Measurements from ENCODE around the gene PHACTR3. TPM values are rescaled to one million over a fixed set of nuclear protein-coding genes. Genes with fewer than 3 reads are reported as not detected.

The PHACTR3 gene
- total and polyA plus RNA-seq, 2 donors = 2.9 to 35.8 TPM

DNA sequence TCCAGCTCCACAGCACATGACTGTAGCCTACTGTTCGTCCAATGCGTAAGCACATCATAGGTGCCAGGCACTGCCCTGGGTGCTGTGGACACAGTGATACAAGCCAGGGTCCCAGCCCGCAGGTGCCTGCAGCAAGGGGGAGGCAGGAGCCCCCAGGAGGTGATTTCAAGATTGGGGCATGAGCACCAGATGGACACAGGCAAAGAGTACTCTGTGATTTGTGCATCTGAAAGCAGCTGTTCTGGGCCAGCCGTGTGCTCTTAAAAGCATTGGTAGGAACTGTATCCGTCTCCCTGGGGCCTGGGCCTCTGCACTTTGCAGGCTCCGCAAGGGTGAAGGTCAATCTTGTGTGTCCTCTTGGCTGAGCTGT lies 179.3 kb downstream of the PHACTR3 start:
- DNase-seq (ENCODE audit: low read depth in 6 of 9, low spot score in 9 of 9) = no peak
- H3K9me3 ChIP-seq (ENCODE audit: control insufficient read depth in 2 of 2, insufficient read depth in 1 of 2, low read length in 1 of 2) = no peaks in the 10 kb centered on the region
- no peaks in the 10 kb centered on the region for H3K27me3 ChIP-seq (ENCODE audit: control insufficient read depth in 2 of 2, insufficient read depth in 1 of 2, low read length in 1 of 2)
- no peak overlapping the region for H3K27ac ChIP-seq (ENCODE audit: low read depth in 1 of 2, low read length in 1 of 2)
- H3K4me1 ChIP-seq (ENCODE audit: control insufficient read depth in 2 of 2, insufficient read depth in 2 of 2, low read length in 2 of 2) = no peaks in the 10 kb centered on the region
- H3K4me3 ChIP-seq (ENCODE audit: low read length in 2 of 2) = no peak overlapping the region
- WGBS = 91% methylated on average over 6 of the region's 6 CpGs
- H3K36me3 ChIP-seq (ENCODE audit: control insufficient read depth in 2 of 2, insufficient read depth in 2 of 2, low read length in 1 of 2) = no peaks in the 10 kb centered on the region

DNA sequence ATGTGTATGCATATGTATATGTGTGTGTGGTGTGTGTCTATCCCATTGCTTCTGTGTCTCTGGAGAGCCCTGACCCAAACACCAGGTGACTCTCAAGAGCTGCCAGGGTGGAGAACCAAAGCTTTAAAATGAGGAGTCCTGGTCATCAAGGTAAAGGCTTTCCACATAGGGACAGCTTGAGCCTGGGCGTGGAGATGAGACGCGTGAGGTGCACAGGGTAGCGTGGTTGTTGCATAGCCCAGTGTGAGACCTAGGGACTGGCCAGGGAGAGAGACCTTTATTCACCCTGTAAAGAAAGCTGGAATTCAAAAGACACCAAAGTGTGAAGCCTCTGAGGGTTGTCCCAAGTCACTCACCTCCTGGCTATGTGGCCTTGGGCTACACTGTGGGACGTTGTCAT lies 180.0 kb downstream of the PHACTR3 start:
- Histone ChIP-seq H3K4me1 (ENCODE audit: control insufficient read depth in 2 of 2, insufficient read depth in 2 of 2, low read length in 2 of 2) (no peaks in the 10 kb centered on the region), H3K36me3 (ENCODE audit: control insufficient read depth in 2 of 2, insufficient read depth in 2 of 2, low read length in 1 of 2) (no peaks in the 10 kb centered on the region), H3K9me3 (ENCODE audit: control insufficient read depth in 2 of 2, insufficient read depth in 1 of 2, low read length in 1 of 2) (no peaks in the 10 kb centered on the region), H3K27me3 (ENCODE audit: control insufficient read depth in 2 of 2, insufficient read depth in 1 of 2, low read length in 1 of 2) (no peaks in the 10 kb centered on the region), H3K4me3 (ENCODE audit: low read length in 2 of 2) (no peak overlapping the region), H3K27ac (ENCODE audit: low read depth in 1 of 2, low read length in 1 of 2) (no peak overlapping the region)
- WGBS = 93% methylated on average over 5 of the region's 5 CpGs
- no peak for DNase-seq (ENCODE audit: low read depth in 6 of 9, low spot score in 9 of 9)

DNA sequence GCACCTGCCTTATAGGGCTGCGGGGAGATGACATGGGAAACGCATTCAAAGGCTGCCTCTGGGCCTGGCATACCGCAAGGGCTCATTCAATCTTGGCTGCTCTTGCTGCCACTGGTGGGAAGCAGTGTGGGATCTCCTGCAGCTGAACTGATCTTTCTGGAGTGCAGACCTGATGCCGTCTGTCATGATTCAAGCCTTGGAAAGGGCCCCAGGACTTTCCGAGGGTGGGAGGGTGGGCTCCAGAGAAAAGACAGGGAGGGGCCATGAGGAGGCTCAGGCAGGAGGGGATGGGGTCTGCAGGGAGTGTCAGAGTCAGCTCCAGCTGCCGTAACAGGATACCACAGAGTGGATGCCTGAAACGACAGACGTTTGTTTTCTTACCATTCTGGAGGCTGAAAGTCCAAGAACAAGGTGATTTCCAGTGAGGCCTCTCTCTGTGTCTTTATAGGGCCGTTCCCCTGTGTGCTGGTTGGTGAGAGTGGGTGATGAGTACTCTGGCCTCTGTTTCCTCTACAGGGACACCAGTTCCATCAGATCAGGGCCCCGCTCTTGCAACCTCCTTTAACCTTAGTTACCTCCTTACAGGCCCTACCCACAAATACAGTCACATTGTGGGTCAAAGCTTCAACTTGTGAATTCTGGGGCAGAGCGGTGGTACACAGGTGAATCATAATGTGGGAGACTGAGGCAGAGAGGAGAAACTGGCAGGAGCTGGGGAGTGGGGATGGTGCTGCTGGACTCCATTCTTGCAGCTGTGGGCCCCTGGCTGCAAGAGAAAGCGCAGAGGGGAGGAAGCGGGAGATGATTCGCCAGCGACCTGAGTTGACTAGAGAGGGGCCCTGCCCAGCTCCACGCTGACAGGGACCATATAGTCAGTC lies 180.7 kb downstream of the PHACTR3 start:
- no peak overlapping the region for H3K4me3 ChIP-seq (ENCODE audit: low read length in 2 of 2)
- no peaks in the 10 kb centered on the region for H3K9me3 ChIP-seq (ENCODE audit: control insufficient read depth in 2 of 2, insufficient read depth in 1 of 2, low read length in 1 of 2)
- no peaks in the 10 kb centered on the region for H3K36me3 ChIP-seq (ENCODE audit: control insufficient read depth in 2 of 2, insufficient read depth in 2 of 2, low read length in 1 of 2)
- WGBS = 78% methylated on average over 16 of the region's 16 CpGs
- DNase-seq (ENCODE audit: low read depth in 6 of 9, low spot score in 9 of 9) = peak in 1 of 9 donors; percentile 5
- no peaks in the 10 kb centered on the region for H3K4me1 ChIP-seq (ENCODE audit: control insufficient read depth in 2 of 2, insufficient read depth in 2 of 2, low read length in 2 of 2)
- H3K27ac ChIP-seq (ENCODE audit: low read depth in 1 of 2, low read length in 1 of 2) = peak overlapping the region in 1 of 2 donors; percentile 51
- no peaks in the 10 kb centered on the region for H3K27me3 ChIP-seq (ENCODE audit: control insufficient read depth in 2 of 2, insufficient read depth in 1 of 2, low read length in 1 of 2)

DNA sequence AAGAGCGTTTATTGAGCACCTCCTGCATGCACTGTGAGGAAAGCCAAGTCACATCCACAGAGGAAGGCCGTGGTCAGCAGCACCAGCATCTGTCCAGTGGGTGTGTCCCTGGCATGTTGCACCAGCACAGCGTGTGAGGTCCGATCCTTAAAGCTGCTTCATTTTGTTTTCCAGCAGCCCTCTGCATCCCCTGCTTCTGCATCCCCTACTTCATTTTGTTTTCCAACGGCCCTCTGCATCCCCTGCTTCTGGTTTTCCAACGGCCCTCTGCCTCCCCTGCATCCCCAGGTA lies 181.3 kb downstream of the PHACTR3 start:
- Histone ChIP-seq H3K4me3 (ENCODE audit: low read length in 2 of 2) (no peak overlapping the region), H3K4me1 (ENCODE audit: control insufficient read depth in 2 of 2, insufficient read depth in 2 of 2, low read length in 2 of 2) (no peaks in the 10 kb centered on the region), H3K9me3 (ENCODE audit: control insufficient read depth in 2 of 2, insufficient read depth in 1 of 2, low read length in 1 of 2) (no peaks in the 10 kb centered on the region), H3K27ac (ENCODE audit: low read depth in 1 of 2, low read length in 1 of 2) (no peak overlapping the region), H3K27me3 (ENCODE audit: control insufficient read depth in 2 of 2, insufficient read depth in 1 of 2, low read length in 1 of 2) (no peaks in the 10 kb centered on the region), H3K36me3 (ENCODE audit: control insufficient read depth in 2 of 2, insufficient read depth in 2 of 2, low read length in 1 of 2) (no peaks in the 10 kb centered on the region)
- no peak for DNase-seq (ENCODE audit: low read depth in 6 of 9, low spot score in 9 of 9)
- 72% methylated on average over 6 of the region's 6 CpGs for WGBS

DNA sequence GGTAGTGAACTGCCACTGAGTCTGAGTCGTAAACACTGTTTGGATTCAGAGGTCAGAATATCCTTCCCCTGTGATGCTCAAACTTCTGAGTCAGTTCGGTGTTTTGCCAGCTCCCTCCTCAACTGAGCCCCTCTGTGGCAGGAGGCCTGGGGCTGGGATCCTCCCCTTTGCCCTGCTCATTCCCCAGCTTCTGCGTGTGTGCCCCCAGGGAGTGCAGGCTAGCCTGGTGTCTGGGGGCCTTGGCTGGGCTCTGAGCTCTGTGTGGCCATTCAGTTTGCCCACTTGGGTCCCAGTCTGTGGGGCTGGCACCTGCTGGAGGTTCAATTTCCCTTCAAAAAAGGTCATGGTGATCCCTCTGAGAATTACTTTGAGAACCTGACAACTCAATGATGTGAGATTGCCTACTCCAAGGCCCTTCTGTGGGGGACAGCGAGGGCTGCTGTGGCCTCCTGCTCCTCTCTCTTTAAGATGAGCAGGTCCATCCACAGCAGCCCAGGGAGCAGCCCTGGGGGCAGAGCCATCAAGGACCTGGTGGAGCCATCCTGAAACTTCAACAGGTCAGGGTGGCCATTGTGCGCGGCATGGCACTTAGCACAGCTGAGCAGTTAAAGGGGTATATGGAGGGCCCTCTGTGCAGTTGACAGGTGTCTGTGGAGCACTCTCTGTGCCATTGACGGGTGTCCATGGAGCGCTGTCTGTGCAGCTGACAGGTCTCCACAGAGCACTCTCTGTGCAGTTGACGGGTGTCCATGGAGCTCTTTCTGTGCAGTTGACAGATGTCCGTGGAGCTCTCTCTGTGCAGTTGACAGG lies 181.9 kb downstream of the PHACTR3 start:
- WGBS = 91% methylated on average over 10 of the region's 10 CpGs
- no peak overlapping the region for H3K27ac ChIP-seq (ENCODE audit: low read depth in 1 of 2, low read length in 1 of 2)
- no peaks in the 10 kb centered on the region for H3K36me3 ChIP-seq (ENCODE audit: control insufficient read depth in 2 of 2, insufficient read depth in 2 of 2, low read length in 1 of 2)
- H3K4me3 ChIP-seq (ENCODE audit: low read length in 2 of 2) = no peak overlapping the region
- no peaks in the 10 kb centered on the region for H3K27me3 ChIP-seq (ENCODE audit: control insufficient read depth in 2 of 2, insufficient read depth in 1 of 2, low read length in 1 of 2)
- H3K9me3 ChIP-seq (ENCODE audit: control insufficient read depth in 2 of 2, insufficient read depth in 1 of 2, low read length in 1 of 2) = no peaks in the 10 kb centered on the region
- no peaks in the 10 kb centered on the region for H3K4me1 ChIP-seq (ENCODE audit: control insufficient read depth in 2 of 2, insufficient read depth in 2 of 2, low read length in 2 of 2)
- DNase-seq (ENCODE audit: low read depth in 6 of 9, low spot score in 9 of 9) = no peak

DNA sequence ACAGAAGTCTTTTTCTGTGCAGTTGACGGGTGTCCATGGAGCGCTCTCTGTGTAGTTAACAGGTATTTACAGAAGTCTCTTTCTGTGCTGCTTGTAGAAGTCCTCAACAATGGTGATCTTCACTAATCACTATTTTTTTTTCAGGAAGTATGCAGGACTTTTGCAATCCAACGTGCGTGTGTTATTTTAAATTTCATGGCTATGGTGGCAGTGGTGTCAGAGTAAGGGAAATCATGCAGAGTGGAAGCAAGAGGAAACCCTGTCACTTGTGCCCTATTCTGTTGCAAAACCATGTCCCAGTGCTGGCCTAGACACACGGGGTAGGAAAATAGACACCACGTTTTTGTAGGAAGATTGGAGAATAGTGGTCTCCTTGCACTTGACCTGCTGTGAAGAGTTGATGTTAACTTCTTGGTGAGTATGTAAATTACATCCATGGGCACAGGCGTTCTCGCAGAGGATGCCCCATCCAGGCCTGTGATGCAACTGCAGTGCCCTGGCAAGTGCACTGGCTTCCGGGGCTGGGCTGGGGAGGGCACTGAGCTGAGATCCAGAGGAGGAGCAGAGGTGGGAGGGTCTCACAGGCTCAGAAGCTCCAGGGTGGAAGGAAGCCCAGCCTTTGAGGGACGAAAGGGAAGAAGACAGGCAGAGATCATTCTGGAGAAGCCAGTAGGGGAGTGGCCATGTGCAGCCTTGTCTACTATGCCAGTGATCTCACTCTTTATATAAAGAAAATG lies 182.6 kb downstream of the PHACTR3 start:
- no peak overlapping the region for H3K4me3 ChIP-seq (ENCODE audit: low read length in 2 of 2)
- no peaks in the 10 kb centered on the region for H3K27me3 ChIP-seq (ENCODE audit: control insufficient read depth in 2 of 2, insufficient read depth in 1 of 2, low read length in 1 of 2)
- 71% methylated on average over 10 of the region's 10 CpGs for WGBS
- no peaks in the 10 kb centered on the region for H3K4me1 ChIP-seq (ENCODE audit: control insufficient read depth in 2 of 2, insufficient read depth in 2 of 2, low read length in 2 of 2)
- H3K27ac ChIP-seq (ENCODE audit: low read depth in 1 of 2, low read length in 1 of 2) = no peak overlapping the region
- no peak for DNase-seq (ENCODE audit: low read depth in 6 of 9, low spot score in 9 of 9)
- H3K36me3 ChIP-seq (ENCODE audit: control insufficient read depth in 2 of 2, insufficient read depth in 2 of 2, low read length in 1 of 2) = no peaks in the 10 kb centered on the region
- no peaks in the 10 kb centered on the region for H3K9me3 ChIP-seq (ENCODE audit: control insufficient read depth in 2 of 2, insufficient read depth in 1 of 2, low read length in 1 of 2)

DNA sequence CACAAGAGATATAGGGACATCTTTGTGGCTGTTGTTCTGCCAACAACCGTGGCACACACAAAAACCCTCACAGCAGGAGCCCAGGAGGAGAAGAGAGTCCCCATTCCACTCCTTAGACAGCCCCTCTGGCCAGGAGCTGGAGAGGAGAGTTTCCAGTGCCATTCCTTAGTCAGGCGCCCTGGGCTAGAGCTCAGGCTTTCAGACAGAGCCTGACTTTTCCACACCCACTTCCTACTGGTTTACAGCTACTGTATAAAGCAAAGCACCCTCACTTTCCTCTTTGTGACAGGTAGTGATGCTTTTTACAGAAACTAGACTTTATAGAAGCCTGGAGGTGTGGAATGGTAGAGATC lies 183.2 kb downstream of the PHACTR3 start:
- Histone ChIP-seq H3K36me3 (ENCODE audit: control insufficient read depth in 2 of 2, insufficient read depth in 2 of 2, low read length in 1 of 2) (no peaks in the 10 kb centered on the region), H3K27ac (ENCODE audit: low read depth in 1 of 2, low read length in 1 of 2) (no peak overlapping the region), H3K4me3 (ENCODE audit: low read length in 2 of 2) (no peak overlapping the region), H3K9me3 (ENCODE audit: control insufficient read depth in 2 of 2, insufficient read depth in 1 of 2, low read length in 1 of 2) (no peaks in the 10 kb centered on the region), H3K27me3 (ENCODE audit: control insufficient read depth in 2 of 2, insufficient read depth in 1 of 2, low read length in 1 of 2) (no peaks in the 10 kb centered on the region), H3K4me1 (ENCODE audit: control insufficient read depth in 2 of 2, insufficient read depth in 2 of 2, low read length in 2 of 2) (no peaks in the 10 kb centered on the region)
- 55% methylated on average over 2 of the region's 2 CpGs for WGBS
- DNase-seq (ENCODE audit: low read depth in 6 of 9, low spot score in 9 of 9) = no peak

DNA sequence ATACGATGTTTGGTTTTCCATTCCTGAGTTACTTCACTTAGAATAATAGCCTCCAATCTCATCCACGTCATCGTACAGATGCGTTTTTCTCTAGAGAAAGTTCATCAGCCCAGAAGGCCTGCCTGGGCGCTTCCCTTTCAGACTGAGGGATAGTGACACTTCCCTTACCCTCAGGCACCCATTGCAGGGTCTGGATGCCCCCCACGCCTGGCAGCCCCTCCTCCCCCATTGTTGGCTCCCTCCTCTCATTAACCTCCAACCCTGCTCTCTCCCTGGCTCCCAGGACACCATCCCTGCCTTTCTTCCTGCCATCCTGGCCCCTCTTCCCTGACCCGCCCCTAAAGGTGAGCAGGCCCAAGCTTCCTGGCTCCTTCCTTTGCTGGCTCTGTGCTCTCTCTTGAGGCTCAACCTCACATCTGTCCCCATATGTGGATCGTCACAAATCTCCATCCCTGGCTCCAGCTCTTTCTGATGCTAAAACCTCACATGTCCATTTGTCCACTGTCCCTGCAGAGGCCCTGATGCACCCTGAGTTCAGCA lies 183.9 kb downstream of the PHACTR3 start:
- Histone ChIP-seq H3K4me3 (ENCODE audit: low read length in 2 of 2) (no peak overlapping the region), H3K4me1 (ENCODE audit: control insufficient read depth in 2 of 2, insufficient read depth in 2 of 2, low read length in 2 of 2) (no peaks in the 10 kb centered on the region), H3K9me3 (ENCODE audit: control insufficient read depth in 2 of 2, insufficient read depth in 1 of 2, low read length in 1 of 2) (no peaks in the 10 kb centered on the region), H3K27me3 (ENCODE audit: control insufficient read depth in 2 of 2, insufficient read depth in 1 of 2, low read length in 1 of 2) (no peaks in the 10 kb centered on the region), H3K27ac (ENCODE audit: low read depth in 1 of 2, low read length in 1 of 2) (no peak overlapping the region), H3K36me3 (ENCODE audit: control insufficient read depth in 2 of 2, insufficient read depth in 2 of 2, low read length in 1 of 2) (no peaks in the 10 kb centered on the region)
- 77% methylated on average over 8 of the region's 8 CpGs for whole genome bisulfite sequencing
- DNase-seq (ENCODE audit: low read depth in 6 of 9, low spot score in 9 of 9) = no peak

Measured in thymus (tissue), 11 donors.